Peyer's patch (tissue), 4 donors: ENCODE measurements around the gene ACIN1. TPM values are rescaled to one million over a fixed set of nuclear protein-coding genes. Genes with fewer than 3 reads are reported as not detected.

Experiments
- DNase-seq, 3 donors: peaks; one replicate each; pipeline ENCODE4 v3.0.0-alpha.2; 2017 to 2019
- H3K27ac ChIP-seq, 4 donors: fragments of 200-600 bp; sonication (generic); one replicate each; pipeline ENCODE4 v1.5.1; 2016 to 2019
- H3K27me3 ChIP-seq, 2 donors: fragments of 200-600 bp; sonication (generic); one replicate each; pipeline ENCODE4 v1.5.1; 2019
- H3K36me3 ChIP-seq, 3 donors: fragments of 200-600 bp; sonication (generic); one replicate each; pipeline ENCODE4 v1.5.1; 2016 to 2019
- H3K4me1 ChIP-seq, 4 donors: fragments of 200-600 bp; sonication (generic); one replicate each; pipeline ENCODE4 v1.5.1; 2016 to 2019
- H3K4me3 ChIP-seq, 4 donors: fragments of 200-600 bp; sonication (generic); 1 replicate in 3 of 4; 2 replicates in 1 of 4; pipeline ENCODE4 v1.5.1; 2016 to 2019; ENCODE audit warnings: mild to moderate bottlenecking in 1 of 4
- H3K9me3 ChIP-seq, 4 donors: fragments of 200-600 bp; sonication (generic); one replicate each; pipeline ENCODE4 v1.5.1; 2016 to 2019; ENCODE audit warnings: mild to moderate bottlenecking in 1 of 4
- POLR2A ChIP-seq, 2 donors: fragments of 450-650 bp; IDR thresholded peaks; one replicate each; pipeline ENCODE4 v1.5.1; 2017; ENCODE audit warnings: antibody characterized with exemption in 2 of 2, mild to moderate bottlenecking in 2 of 2, moderate library complexity in 2 of 2
- total RNA-seq, 4 donors: library from RNA; depleted of rRNA; stranded (reverse); fragments of >200 nt; gene quantifications; one replicate each; pipeline ENCODE4 v1.1.0, GENCODE V29; 2016
- TF ChIP-seq, protein P1 (sequence below), 6 experiments: fragments of 450-650 bp in 4 of 6; fragments of 200-600 bp in 2 of 6; sonication (generic) in 1 of 6; IDR thresholded peaks; one replicate each; pipeline ENCODE4 v1.5.1; 2017 to 2019; ENCODE audit warnings: antibody characterized with exemption in 6 of 6, mild to moderate bottlenecking in 3 of 6, moderate library complexity in 1 of 6

ACIN1 gene
- total RNA-seq, 4 donors from 2014 or later = 130 to 281 (median 238) TPM

DNA sequence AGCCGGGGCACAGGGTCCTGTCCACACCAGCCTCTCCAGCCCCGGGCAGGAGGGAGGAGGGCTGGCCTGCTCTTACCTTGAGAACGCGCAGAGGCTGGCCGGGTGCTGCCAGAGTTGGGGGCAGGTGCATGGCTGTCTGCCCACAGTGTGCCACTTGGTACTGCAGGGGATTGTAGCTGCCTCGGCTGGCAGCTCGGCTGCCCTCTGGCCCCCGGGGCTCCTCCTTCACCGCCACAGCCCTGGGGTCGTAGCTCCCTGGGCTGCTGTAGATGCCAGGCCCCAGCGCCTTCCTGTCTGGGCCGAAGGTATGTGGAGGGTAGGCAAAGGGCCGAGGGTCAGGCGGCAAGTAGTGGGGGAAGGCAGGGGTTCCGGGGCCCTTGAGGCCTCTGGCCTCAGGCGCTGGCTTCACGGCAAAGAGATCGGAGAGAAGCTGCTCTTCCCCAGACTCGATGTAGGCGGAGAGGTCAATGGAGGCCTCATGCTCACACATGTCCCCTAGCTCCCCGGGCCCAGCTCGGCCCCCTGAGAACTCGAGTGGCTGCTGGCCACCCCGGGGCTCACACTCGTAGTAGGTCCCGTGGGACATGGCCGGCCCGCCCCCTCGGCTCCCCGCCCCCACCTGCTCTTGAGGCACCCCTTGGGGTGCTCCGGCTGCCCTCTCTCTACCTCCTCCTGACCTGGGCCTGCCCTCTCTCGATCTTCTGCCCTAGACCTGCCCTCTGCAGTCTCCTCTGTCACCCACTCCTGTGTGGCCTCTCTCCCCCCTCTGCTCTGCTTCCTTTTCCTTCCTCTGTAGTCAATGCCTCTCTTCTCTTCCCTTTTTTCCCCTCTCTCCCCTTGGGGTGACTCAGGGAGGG lies 23.8 kb upstream of the ACIN1 start, which contains the start of gene CEBPE:
Gene CEBPE, minus strand, starts transcription at position 750 of the 857 bp plus-strand sequence. Its CDS starts 164 bp downstream, at position 586.
- Histone ChIP-seq H3K4me3 (peak within 1 kb of the TSS in 1 of 4 donors; percentile 15), H3K27ac (peak within 1 kb of the TSS in 3 of 4 donors; percentile 25 to 84 (median 52)), H3K9me3 (no peaks in the 10 kb centered on the region), H3K27me3 (no peaks in the 10 kb centered on the region), H3K4me1 (peaks cover 0 to 17% (median 5%) of the 10 kb centered on the region in 4 donors), H3K36me3 (no peaks in the 10 kb centered on the region)
- no peak for DNase-seq
- TF ChIP-seq, protein P1, sequence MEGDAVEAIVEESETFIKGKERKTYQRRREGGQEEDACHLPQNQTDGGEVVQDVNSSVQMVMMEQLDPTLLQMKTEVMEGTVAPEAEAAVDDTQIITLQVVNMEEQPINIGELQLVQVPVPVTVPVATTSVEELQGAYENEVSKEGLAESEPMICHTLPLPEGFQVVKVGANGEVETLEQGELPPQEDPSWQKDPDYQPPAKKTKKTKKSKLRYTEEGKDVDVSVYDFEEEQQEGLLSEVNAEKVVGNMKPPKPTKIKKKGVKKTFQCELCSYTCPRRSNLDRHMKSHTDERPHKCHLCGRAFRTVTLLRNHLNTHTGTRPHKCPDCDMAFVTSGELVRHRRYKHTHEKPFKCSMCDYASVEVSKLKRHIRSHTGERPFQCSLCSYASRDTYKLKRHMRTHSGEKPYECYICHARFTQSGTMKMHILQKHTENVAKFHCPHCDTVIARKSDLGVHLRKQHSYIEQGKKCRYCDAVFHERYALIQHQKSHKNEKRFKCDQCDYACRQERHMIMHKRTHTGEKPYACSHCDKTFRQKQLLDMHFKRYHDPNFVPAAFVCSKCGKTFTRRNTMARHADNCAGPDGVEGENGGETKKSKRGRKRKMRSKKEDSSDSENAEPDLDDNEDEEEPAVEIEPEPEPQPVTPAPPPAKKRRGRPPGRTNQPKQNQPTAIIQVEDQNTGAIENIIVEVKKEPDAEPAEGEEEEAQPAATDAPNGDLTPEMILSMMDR (IDR thresholded peaks at IDR 0.05) = no peak

DNA sequence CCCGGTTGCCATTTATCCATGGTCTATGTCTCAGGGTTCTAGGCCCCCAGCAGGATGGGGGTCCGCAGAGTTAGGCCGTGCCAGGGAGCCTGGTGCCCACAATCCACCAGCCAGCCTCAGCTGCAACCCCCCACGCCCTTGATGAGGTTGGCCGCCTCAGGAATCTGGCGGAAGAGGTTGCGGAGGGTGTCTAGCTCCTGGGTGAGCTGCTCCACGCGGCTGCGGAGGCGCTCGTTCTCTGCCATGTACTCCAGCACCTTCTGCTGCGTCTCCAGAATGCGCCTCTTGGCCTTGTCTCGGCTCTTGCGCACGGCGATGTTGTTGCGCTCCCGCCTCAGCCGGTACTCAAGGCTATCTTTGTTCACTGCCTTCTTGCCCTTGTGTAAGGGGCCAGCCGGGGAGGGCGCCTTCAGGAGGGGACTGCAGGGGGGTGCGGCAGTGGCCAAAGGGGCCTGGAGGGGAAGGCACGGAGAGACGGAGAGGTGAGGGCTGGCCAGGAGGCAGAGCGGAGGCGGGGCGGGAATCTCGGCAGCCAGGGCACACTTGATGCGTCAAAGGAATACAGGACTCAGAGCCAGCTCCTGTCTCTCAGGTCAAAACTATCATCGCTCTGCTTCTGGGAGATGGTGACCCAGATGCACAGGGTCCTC lies 22.6 kb upstream of the ACIN1 start:
- Histone ChIP-seq H3K27me3 (no peaks in the 10 kb centered on the region), H3K4me1 (peaks cover 0 to 17% (median 5%) of the 10 kb centered on the region in 4 donors), H3K4me3 (no peak overlapping the region), H3K36me3 (no peaks in the 10 kb centered on the region), H3K9me3 (no peaks in the 10 kb centered on the region), H3K27ac (no peak overlapping the region)
- no peak for TF ChIP-seq POLR2A (IDR thresholded peaks at IDR 0.05)
- TF ChIP-seq, protein P1 (IDR thresholded peaks at IDR 0.05) = no peak
- DNase-seq = peak in 1 of 3 donors; percentile 40

DNA sequence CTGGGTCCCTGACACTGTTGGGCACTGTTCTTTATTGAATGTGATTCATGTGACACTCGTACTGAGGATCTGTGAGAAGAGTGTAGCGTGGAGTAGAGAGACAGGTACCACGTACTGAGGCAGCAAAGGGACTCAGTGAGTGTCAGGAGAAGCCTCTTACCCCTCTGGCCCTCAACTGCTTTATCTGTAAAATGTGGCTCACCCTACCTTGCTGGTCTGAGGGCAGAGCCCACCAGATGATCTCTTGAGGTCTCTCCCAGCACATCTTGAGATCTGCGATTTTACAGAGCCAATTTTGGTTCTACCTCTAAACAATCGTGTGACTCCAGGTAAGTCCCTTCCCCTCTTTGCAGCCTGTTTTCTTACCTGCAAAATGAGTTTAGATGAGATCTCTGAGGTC lies 21.0 kb upstream of the ACIN1 start:
- Histone ChIP-seq H3K27me3 (no peaks in the 10 kb centered on the region), H3K4me3 (no peak overlapping the region), H3K4me1 (peaks cover 0 to 10% (median 4%) of the 10 kb centered on the region in 4 donors), H3K27ac (no peak overlapping the region), H3K36me3 (no peaks in the 10 kb centered on the region), H3K9me3 (no peaks in the 10 kb centered on the region)
- DNase-seq = peak in 1 of 3 donors; percentile 14
- TF ChIP-seq, protein P1 (IDR thresholded peaks at IDR 0.05) = no peak
- no peak for TF ChIP-seq POLR2A (IDR thresholded peaks at IDR 0.05)

DNA sequence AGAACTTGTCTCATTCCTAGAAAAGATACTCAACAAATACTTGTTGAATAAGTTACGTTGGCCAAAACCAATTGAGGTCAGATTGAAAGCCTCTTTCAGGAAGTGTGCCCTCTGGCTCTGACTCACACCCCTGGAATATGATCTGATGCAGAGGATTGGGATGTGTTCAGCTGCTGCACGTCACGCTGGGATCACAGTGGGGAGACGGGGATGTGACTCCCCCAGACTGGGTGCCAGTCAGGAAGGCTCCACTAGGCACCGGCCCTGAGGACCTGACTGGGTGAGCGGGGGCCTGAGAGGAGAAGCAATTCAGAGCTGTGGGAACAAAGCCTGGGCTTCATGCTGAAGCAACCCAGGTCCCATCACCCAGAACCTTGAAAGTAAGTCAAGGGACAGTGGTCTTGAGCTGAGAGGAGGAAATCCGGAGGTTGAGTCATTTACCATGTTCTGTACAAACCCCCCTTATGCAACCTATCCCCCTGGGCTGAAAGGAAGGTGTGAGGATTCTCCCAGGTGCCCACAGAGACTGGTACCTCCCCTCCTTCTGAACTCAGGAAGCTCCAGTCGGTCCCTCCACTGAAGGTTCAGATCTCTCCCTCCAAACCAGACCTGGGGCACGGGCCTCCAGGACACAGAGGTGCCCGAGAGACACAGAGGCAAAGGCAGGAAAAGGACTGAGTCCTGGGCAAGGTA lies 20.2 kb upstream of the ACIN1 start:
- no peaks in the 10 kb centered on the region for H3K27me3 ChIP-seq
- DNase-seq = peak in 1 of 3 donors; percentile 46
- H3K27ac ChIP-seq = no peak overlapping the region
- H3K36me3 ChIP-seq = no peaks in the 10 kb centered on the region
- no peaks in the 10 kb centered on the region for H3K9me3 ChIP-seq
- TF ChIP-seq POLR2A (IDR thresholded peaks at IDR 0.05) = no peak
- TF ChIP-seq, protein P1 (IDR thresholded peaks at IDR 0.05) = no peak
- H3K4me3 ChIP-seq = no peak overlapping the region
- H3K4me1 ChIP-seq = peaks cover 0 to 10% (median 4%) of the 10 kb centered on the region in 4 donors

DNA sequence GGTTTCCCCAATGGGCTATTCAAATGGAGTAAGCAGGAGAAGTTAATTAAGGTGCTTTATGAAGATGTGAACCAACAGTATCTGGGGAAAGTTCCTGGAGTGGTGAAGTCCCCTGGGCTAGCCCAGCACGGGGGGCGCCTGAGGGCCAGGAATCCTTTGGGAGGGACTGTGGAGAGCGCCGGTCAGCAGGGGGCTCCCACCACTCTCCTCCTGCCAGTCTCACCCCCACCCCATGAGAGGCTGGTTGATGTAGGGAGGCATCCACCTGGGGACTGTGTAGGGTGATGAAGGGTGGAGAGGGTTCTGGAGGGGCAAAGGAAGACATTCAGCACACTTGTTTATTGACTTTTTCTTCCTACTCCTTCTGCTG lies 19.7 kb upstream of the ACIN1 start:
- H3K27me3 ChIP-seq = no peaks in the 10 kb centered on the region
- TF ChIP-seq, protein P1 (IDR thresholded peaks at IDR 0.05) = no peak
- TF ChIP-seq POLR2A (IDR thresholded peaks at IDR 0.05) = no peak
- H3K36me3 ChIP-seq = no peaks in the 10 kb centered on the region
- H3K4me3 ChIP-seq = no peak overlapping the region
- H3K9me3 ChIP-seq = no peaks in the 10 kb centered on the region
- H3K27ac ChIP-seq = no peak overlapping the region
- H3K4me1 ChIP-seq = peaks cover 0 to 6% (median 3%) of the 10 kb centered on the region in 4 donors
- DNase-seq = peak in 1 of 3 donors; percentile 7
